C4-2B (cell line): ENCODE data around the gene CD300LG.

ENCODE experiments used
- H3K27ac ChIP-seq: fragments of 450-650 bp; 2 replicates; pipeline ENCODE4 v1.5.1; 2017
- ZFX ChIP-seq: fragments of 450-650 bp; IDR thresholded peaks from 2 replicates; pipeline ENCODE4 v1.6.1; 2017
- TF ChIP-seq, protein P1 (sequence below): fragments of 450-650 bp; conservative IDR thresholded peaks from 2 replicates; pipeline ENCODE4 v1.5.1; 2017; ENCODE audit warnings: mild to moderate bottlenecking

The CD300LG gene

DNA sequence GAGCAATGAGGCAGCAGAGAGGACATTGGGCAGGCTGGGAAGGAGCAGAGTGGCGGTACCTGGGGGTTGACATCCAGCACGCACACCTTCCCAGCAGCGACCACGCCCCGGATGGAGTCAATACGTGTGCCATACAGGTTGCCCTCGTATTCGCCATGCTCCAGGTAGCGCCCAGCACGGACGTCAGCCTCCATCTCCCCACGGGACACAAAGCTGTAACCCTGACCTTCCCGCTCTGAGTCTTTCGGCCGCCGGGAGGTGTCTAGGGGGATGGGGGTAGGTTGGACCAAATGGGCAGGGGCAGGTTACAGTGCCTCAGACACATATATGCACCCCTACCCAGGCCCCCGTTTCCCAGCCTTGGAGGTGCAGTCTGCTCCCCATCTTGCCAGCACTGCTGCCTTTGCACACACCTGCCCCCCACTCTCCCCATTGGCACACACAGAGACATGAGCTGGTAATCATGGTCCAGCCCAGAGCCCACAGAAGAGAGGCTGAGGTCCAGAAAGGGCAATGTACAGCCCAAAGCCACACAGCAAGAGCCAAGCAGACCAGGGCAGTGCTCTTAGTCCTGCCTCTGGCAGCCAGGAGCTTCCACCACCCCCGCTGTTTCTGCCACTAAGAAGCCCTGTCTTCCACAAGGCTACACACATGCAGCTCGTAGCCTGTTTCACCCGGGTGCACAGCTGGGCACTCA lies 32.9 kb downstream of the CD300LG start:
- no peak for TF ChIP-seq ZFX
- TF ChIP-seq, protein P1, sequence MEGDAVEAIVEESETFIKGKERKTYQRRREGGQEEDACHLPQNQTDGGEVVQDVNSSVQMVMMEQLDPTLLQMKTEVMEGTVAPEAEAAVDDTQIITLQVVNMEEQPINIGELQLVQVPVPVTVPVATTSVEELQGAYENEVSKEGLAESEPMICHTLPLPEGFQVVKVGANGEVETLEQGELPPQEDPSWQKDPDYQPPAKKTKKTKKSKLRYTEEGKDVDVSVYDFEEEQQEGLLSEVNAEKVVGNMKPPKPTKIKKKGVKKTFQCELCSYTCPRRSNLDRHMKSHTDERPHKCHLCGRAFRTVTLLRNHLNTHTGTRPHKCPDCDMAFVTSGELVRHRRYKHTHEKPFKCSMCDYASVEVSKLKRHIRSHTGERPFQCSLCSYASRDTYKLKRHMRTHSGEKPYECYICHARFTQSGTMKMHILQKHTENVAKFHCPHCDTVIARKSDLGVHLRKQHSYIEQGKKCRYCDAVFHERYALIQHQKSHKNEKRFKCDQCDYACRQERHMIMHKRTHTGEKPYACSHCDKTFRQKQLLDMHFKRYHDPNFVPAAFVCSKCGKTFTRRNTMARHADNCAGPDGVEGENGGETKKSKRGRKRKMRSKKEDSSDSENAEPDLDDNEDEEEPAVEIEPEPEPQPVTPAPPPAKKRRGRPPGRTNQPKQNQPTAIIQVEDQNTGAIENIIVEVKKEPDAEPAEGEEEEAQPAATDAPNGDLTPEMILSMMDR = no peak
- H3K27ac ChIP-seq = no peak overlapping the region

DNA sequence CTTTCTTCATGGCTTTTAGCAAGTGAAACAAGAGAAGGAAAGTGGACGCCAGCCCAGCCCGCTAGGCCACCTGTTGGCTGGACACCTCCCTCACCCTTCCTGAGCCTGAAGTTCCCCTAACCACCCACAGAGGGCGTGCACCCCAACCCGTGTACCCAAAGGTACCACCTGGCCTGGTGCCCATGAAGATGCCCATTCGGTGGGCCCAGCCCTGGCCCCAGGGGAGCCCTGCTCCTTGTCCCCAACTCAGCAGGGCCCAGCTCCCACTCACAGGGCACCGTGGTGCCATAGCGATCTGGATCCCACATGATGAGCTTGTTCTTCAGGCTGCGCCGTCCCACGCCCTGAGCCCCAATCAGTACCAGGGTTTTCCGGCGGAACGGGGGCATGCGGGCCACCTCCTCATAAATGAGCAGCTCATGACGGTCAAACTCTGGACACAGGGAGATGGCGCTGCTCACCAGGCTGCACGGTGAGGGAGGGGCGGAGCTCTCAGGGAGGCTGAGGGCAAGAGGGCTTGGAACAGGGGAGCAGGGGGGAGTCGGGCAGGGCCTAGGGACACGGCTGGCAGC lies 33.5 kb downstream of the CD300LG start:
- no peak overlapping the region for H3K27ac ChIP-seq
- TF ChIP-seq ZFX = no peak
- TF ChIP-seq, protein P1 = peak; percentile 90

GRCh38 chr17:43881181-43881580 lies 34.2 kb downstream of the CD300LG start:
- H3K27ac ChIP-seq = no peak overlapping the region
- TF ChIP-seq, protein P1 = no peak
- TF ChIP-seq ZFX = no peak

GRCh38 chr17:43881758-43882505 lies 35.0 kb downstream of the CD300LG start:
- no peak overlapping the region for H3K27ac ChIP-seq
- TF ChIP-seq, protein P1 = no peak
- TF ChIP-seq ZFX = no peak

DNA sequence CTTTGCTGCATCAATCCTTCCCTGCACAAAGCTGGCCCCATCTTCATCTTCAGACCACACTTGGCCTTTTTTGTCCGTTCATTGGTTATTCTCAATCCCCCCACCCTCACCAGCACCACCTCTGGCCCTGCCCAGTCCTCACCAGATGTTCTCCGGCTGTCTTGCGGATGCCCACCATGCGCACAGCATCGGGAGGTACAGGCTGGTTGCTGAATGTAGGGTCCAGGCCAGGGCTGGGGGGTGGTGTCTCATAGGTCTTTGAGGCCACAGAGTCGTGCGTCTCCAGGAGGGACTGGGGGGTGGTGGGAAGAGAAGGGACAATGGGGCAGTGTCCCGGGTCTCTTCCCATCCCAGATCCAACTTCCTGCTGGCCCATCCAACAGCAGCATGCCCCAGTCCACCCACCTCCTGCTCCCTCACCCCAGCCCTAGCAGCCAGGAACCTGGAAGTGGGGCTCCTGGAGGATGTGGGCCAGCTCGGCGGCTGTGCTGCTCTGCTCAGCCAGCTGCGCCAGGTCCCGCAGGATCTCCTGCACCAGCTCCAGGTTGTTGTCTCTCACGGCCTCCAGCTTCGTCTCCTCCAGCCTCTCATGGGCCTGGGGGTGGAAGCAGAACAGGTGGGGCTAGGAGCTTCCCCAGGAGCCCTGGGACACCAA lies 35.9 kb downstream of the CD300LG start:
- TF ChIP-seq, protein P1 = no peak
- no peak overlapping the region for H3K27ac ChIP-seq

GRCh38 chr17:43888548-43888947 lies 41.6 kb downstream of the CD300LG start:
- TF ChIP-seq, protein P1 = no peak
- no peak for TF ChIP-seq ZFX
- H3K27ac ChIP-seq = no peak overlapping the region

DNA sequence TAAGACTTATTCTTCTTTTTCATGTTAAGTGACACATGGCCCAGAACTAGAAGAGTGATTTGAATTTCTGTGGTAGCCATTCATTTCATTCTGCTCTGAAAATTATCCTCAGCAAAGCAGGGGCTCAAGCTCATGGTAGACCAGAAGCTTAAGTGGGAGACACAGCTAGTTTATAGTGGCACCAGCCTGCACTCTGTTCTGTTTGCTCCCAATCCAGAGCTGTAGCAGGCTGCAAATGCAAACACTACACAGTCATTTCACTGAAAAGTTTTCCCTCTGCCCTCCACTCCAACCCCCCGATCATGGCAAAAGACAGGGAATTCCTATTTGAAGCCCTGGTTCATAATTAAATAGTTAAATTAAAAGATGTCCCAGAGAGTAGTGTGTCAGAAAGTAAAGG lies 43.3 kb downstream of the CD300LG start:
- no peak overlapping the region for H3K27ac ChIP-seq
- TF ChIP-seq, protein P1 = no peak
- no peak for TF ChIP-seq ZFX
